ENCODE measurements around the gene CASZ1. TPM values are rescaled to one million over a fixed set of nuclear protein-coding genes. Genes with fewer than 3 reads are reported as not detected.

Gene CASZ1
- polyA plus RNA-seq, 1 experiment = 0.64 TPM

GRCh38 chr1:10745886-10746455 lies 50.5 kb downstream of the CASZ1 start:
- CTCF ChIA-PET = no interaction called here
- peaks cover 10% of the 10 kb centered on the region for H3K27me3 ChIP-seq (ENCODE audit: control insufficient read depth, insufficient read depth, low read length)
- POLR2A ChIA-PET = no interaction called here
- DNase-seq (ENCODE audit: low read depth) = no peak
- H3K4me3 ChIP-seq (ENCODE audit: low read depth, low read length) = no peak overlapping the region
- TF ChIP-seq CTCF (IDR thresholded peaks at IDR 0.05; ENCODE audit: insufficient read depth, low read depth, low read length) = no peak
- H3K36me3 ChIP-seq (ENCODE audit: control insufficient read depth, insufficient read depth, low read length) = no peaks in the 10 kb centered on the region

- POLR2A ChIA-PET = no interaction called here
- Histone ChIP-seq H3K27me3 (ENCODE audit: control insufficient read depth, insufficient read depth, low read length) (peaks cover 10% of the 10 kb centered on the region), H3K36me3 (ENCODE audit: control insufficient read depth, insufficient read depth, low read length) (no peaks in the 10 kb centered on the region), H3K4me3 (ENCODE audit: low read depth, low read length) (no peak overlapping the region)
- no peak for TF ChIP-seq CTCF (IDR thresholded peaks at IDR 0.05; ENCODE audit: insufficient read depth, low read depth, low read length)
- DNase-seq (ENCODE audit: low read depth) = no peak
- CTCF ChIA-PET = no interaction called here
Measured at GRCh38 chr1:10745383-10745782, 51.1 kb downstream of the CASZ1 start.

GRCh38 chr1:10744654-10745238 lies 51.7 kb downstream of the CASZ1 start:
- no peak for TF ChIP-seq CTCF (IDR thresholded peaks at IDR 0.05; ENCODE audit: insufficient read depth, low read depth, low read length)
- Histone ChIP-seq H3K36me3 (ENCODE audit: control insufficient read depth, insufficient read depth, low read length) (no peaks in the 10 kb centered on the region), H3K27me3 (ENCODE audit: control insufficient read depth, insufficient read depth, low read length) (peaks cover 10% of the 10 kb centered on the region), H3K4me3 (ENCODE audit: low read depth, low read length) (no peak overlapping the region)
- POLR2A ChIA-PET = no interaction called here
- DNase-seq (ENCODE audit: low read depth) = no peak
- CTCF ChIA-PET = no interaction called here

- ChIA-PET CTCF (no interaction called here), POLR2A (no interaction called here)
- DNase-seq (ENCODE audit: low read depth) = no peak
- Histone ChIP-seq H3K36me3 (ENCODE audit: control insufficient read depth, insufficient read depth, low read length) (no peaks in the 10 kb centered on the region), H3K27me3 (ENCODE audit: control insufficient read depth, insufficient read depth, low read length) (peaks cover 10% of the 10 kb centered on the region), H3K4me3 (ENCODE audit: low read depth, low read length) (no peak overlapping the region)
- TF ChIP-seq CTCF (IDR thresholded peaks at IDR 0.05; ENCODE audit: insufficient read depth, low read depth, low read length) = no peak
Measured at GRCh38 chr1:10744029-10744428, 52.4 kb downstream of the CASZ1 start.

GRCh38 chr1:10741696-10742095 lies 54.8 kb downstream of the CASZ1 start:
- ChIA-PET POLR2A (no interaction called here), CTCF (interaction anchor here (1.5 kb wide), 1 partner anchor 11 kb away, joined by 4 read pairs; no protein-coding TSS in a partner anchor)
- no peak for TF ChIP-seq CTCF (IDR thresholded peaks at IDR 0.05; ENCODE audit: insufficient read depth, low read depth, low read length)
- no peak for DNase-seq (ENCODE audit: low read depth)
- Histone ChIP-seq H3K27me3 (ENCODE audit: control insufficient read depth, insufficient read depth, low read length) (peaks cover 7% of the 10 kb centered on the region), H3K4me3 (ENCODE audit: low read depth, low read length) (no peak overlapping the region), H3K36me3 (ENCODE audit: control insufficient read depth, insufficient read depth, low read length) (no peaks in the 10 kb centered on the region)
